BLaER1 treated with 17β-estradiol and CSF1 and Interleukin-3, amounts not matched to agents 10 nM and 100 nM (cell line): ENCODE results near the gene TPD52L1.
"Not testable (repeated sequence)": the region's sequence is repeated elsewhere in the genome, so short reads cannot be mapped to it uniquely, and the experiment has no call there.

Source experiments
- H3K27ac ChIP-seq, 11 experiments: shearing (Covaris generic); formaldehyde crosslinking; 2 replicates each; pipeline ENCODE4 v1.8.1; 2022
- H3K27me3 ChIP-seq, 11 experiments: shearing (Covaris generic); formaldehyde crosslinking; 2 replicates each; pipeline ENCODE4 v1.8.1; 2022
- H3K36me3 ChIP-seq, 11 experiments: shearing (Covaris generic); formaldehyde crosslinking; 2 replicates each; pipeline ENCODE4 v1.8.1; 2022
- H3K4me1 ChIP-seq, 10 experiments: shearing (Covaris generic); formaldehyde crosslinking; 2 replicates each; pipeline ENCODE4 v1.8.1; 2022
- H3K4me2 ChIP-seq, 11 experiments: shearing (Covaris generic); formaldehyde crosslinking; 2 replicates each; pipeline ENCODE4 v1.8.1; 2022
- H3K4me3 ChIP-seq, 10 experiments: shearing (Covaris generic); formaldehyde crosslinking; 2 replicates each; pipeline ENCODE4 v1.8.1; 2022
- H3K9ac ChIP-seq, 11 experiments: shearing (Covaris generic); formaldehyde crosslinking; 2 replicates each; pipeline ENCODE4 v1.8.1; 2022
- H3K9me3 ChIP-seq, 11 experiments: shearing (Covaris generic); formaldehyde crosslinking; replicated peaks in 1 of 11; 2 replicates each; pipeline ENCODE4 v1.8.1; 2022
- H4K20me1 ChIP-seq, 11 experiments: shearing (Covaris generic); formaldehyde crosslinking; 2 replicates each; pipeline ENCODE4 v1.8.1; 2022
- Cebpa-rat ChIP-seq, 11 experiments: shearing (Covaris generic); IDR thresholded peaks; 2 replicates each; pipeline ENCODE4 v1.8.1; 2022

TPD52L1 gene

GRCh38 chr6:125154761-125155135 is 1.2 kb downstream of the TPD52L1 start:
- Histone ChIP-seq H3K27ac (no peak overlapping the region), H3K27me3 (peaks cover 14 to 23% (median 18%) of the 10 kb centered on the region in 11 experiments), H3K4me1 (peaks cover 0 to 22% (median 3%) of the 10 kb centered on the region in 10 experiments; a peak in 10 of 20 replicates), H3K9me3 (peaks cover 19 to 26% (median 21%) of the 10 kb centered on the region in 11 experiments), H3K9ac (no peak overlapping the region), H3K4me3 (no peak overlapping the region), H3K4me2 (no peak overlapping the region), H4K20me1 (no peaks in the 10 kb centered on the region), H3K36me3 (no peaks in the 10 kb centered on the region)
- TF ChIP-seq Cebpa-rat (IDR thresholded peaks at IDR 0.05), result no peak

GRCh38 chr6:125155344-125155743 is 1.8 kb downstream of the TPD52L1 start:
- Histone ChIP-seq H3K4me2 (no peak overlapping the region), H3K36me3 (no peaks in the 10 kb centered on the region), H3K4me3 (no peak overlapping the region), H4K20me1 (no peaks in the 10 kb centered on the region), H3K4me1 (peaks cover 0 to 18% (median 3%) of the 10 kb centered on the region in 10 experiments; a peak in 10 of 20 replicates), H3K27me3 (peaks cover 14 to 23% (median 18%) of the 10 kb centered on the region in 11 experiments), H3K27ac (no peak overlapping the region), H3K9ac (no peak overlapping the region), H3K9me3 (peaks cover 23 to 32% (median 27%) of the 10 kb centered on the region in 11 experiments)
- no peak for TF ChIP-seq Cebpa-rat (IDR thresholded peaks at IDR 0.05)

- H3K9ac ChIP-seq, result no peak overlapping the region
- peaks cover 0 to 14% (median 3%) of the 10 kb centered on the region in 10 experiments; a peak in 10 of 20 replicates for H3K4me1 ChIP-seq
- H3K36me3 ChIP-seq, result no peaks in the 10 kb centered on the region
- H3K4me3 ChIP-seq, result no peak overlapping the region
- H3K27ac ChIP-seq, result no peak overlapping the region
- no peak for TF ChIP-seq Cebpa-rat (IDR thresholded peaks at IDR 0.05)
- peaks cover 23 to 32% (median 29%) of the 10 kb centered on the region in 11 experiments for H3K9me3 ChIP-seq
- peaks cover 14 to 23% (median 18%) of the 10 kb centered on the region in 11 experiments for H3K27me3 ChIP-seq
- H4K20me1 ChIP-seq, result no peaks in the 10 kb centered on the region
- no peak overlapping the region for H3K4me2 ChIP-seq
Observed at GRCh38 chr6:125156496-125156895, 2.9 kb downstream of the TPD52L1 start.

- H3K9me3 ChIP-seq, result peaks cover 23 to 32% (median 29%) of the 10 kb centered on the region in 11 experiments
- no peak overlapping the region for H3K9ac ChIP-seq
- peaks cover 14 to 23% (median 18%) of the 10 kb centered on the region in 11 experiments for H3K27me3 ChIP-seq
- H4K20me1 ChIP-seq, result no peaks in the 10 kb centered on the region
- no peak overlapping the region for H3K27ac ChIP-seq
- peaks cover 0 to 7% (median 2%) of the 10 kb centered on the region in 10 experiments; a peak in 8 of 20 replicates for H3K4me1 ChIP-seq
- no peak for TF ChIP-seq Cebpa-rat (IDR thresholded peaks at IDR 0.05)
- H3K4me3 ChIP-seq, result no peak overlapping the region
- no peaks in the 10 kb centered on the region for H3K36me3 ChIP-seq
- no peak overlapping the region; a peak in 1 of 22 replicates for H3K4me2 ChIP-seq
Observed at GRCh38 chr6:125157280-125157679, 3.7 kb downstream of the TPD52L1 start.

GRCh38 chr6:125157725-125158124 is 4.2 kb downstream of the TPD52L1 start:
- Histone ChIP-seq H3K9me3 (peaks cover 23 to 32% (median 29%) of the 10 kb centered on the region in 11 experiments), H4K20me1 (no peaks in the 10 kb centered on the region), H3K27ac (no peak overlapping the region), H3K36me3 (no peaks in the 10 kb centered on the region), H3K4me2 (no peak overlapping the region), H3K4me3 (no peak overlapping the region), H3K27me3 (peaks cover 14 to 23% (median 18%) of the 10 kb centered on the region in 11 experiments), H3K4me1 (peaks cover 0 to 7% (median 2%) of the 10 kb centered on the region in 10 experiments; a peak in 6 of 20 replicates), H3K9ac (no peak overlapping the region)
- no peak for TF ChIP-seq Cebpa-rat (IDR thresholded peaks at IDR 0.05)

GRCh38 chr6:125163339-125163738 is 9.8 kb downstream of the TPD52L1 start:
- not testable (repeated sequence) for H3K27me3 ChIP-seq, H4K20me1 ChIP-seq, H3K4me2 ChIP-seq, H3K27ac ChIP-seq, H3K36me3 ChIP-seq, H3K9ac ChIP-seq, H3K4me3 ChIP-seq
- Histone ChIP-seq H3K4me1 (peaks cover 0 to 16% (median 3%) of the 10 kb centered on the region in 10 experiments; a peak in 9 of 20 replicates), H3K9me3 (peaks cover 6 to 15% (median 10%) of the 10 kb centered on the region in 11 experiments; a peak in 18 of 22 replicates)

- H3K9me3 ChIP-seq, result peaks cover 6 to 15% (median 10%) of the 10 kb centered on the region in 11 experiments; a peak in 18 of 22 replicates
- peaks cover 0 to 16% (median 3%) of the 10 kb centered on the region in 10 experiments; a peak in 9 of 20 replicates for H3K4me1 ChIP-seq
- H3K27ac ChIP-seq, result no peak overlapping the region
- no peaks in the 10 kb centered on the region for H3K27me3 ChIP-seq
- H4K20me1 ChIP-seq, result no peaks in the 10 kb centered on the region
- no peak overlapping the region for H3K4me2 ChIP-seq
- H3K36me3 ChIP-seq, result no peaks in the 10 kb centered on the region
- H3K9ac ChIP-seq, result no peak overlapping the region
- H3K4me3 ChIP-seq, result no peak overlapping the region
- no peak for TF ChIP-seq Cebpa-rat (IDR thresholded peaks at IDR 0.05)
Observed at GRCh38 chr6:125163811-125164210, 10.2 kb downstream of the TPD52L1 start.

GRCh38 chr6:125164696-125165095 is 11.1 kb downstream of the TPD52L1 start:
- peak in 5 of 11 experiments; percentile 18 to 56 (median 46); a peak in 6 of 22 replicates for TF ChIP-seq Cebpa-rat (IDR thresholded peaks at IDR 0.05)
- peak overlapping the region in 3 of 11 experiments; percentile 2 to 53 (median 20); a peak in 1 of 22 replicates for H3K4me2 ChIP-seq
- H3K36me3 ChIP-seq, result no peaks in the 10 kb centered on the region
- no peak overlapping the region for H3K4me3 ChIP-seq
- H3K9ac ChIP-seq, result no peak overlapping the region
- H3K4me1 ChIP-seq, result peaks cover 0 to 16% (median 3%) of the 10 kb centered on the region in 10 experiments; a peak in 9 of 20 replicates
- H4K20me1 ChIP-seq, result no peaks in the 10 kb centered on the region
- H3K27ac ChIP-seq, result no peak overlapping the region
- H3K27me3 ChIP-seq, result no peaks in the 10 kb centered on the region
- H3K9me3 ChIP-seq, result peaks cover 4 to 10% (median 7%) of the 10 kb centered on the region in 11 experiments; a peak in 18 of 22 replicates

GRCh38 chr6:125165256-125165655 is 11.7 kb downstream of the TPD52L1 start:
- Histone ChIP-seq H3K27me3 (no peaks in the 10 kb centered on the region), H3K27ac (no peak overlapping the region), H3K9me3 (peaks cover 0 to 4% (median 2%) of the 10 kb centered on the region in 11 experiments; a peak in 9 of 22 replicates), H3K4me3 (no peak overlapping the region), H3K4me2 (peak overlapping the region in 4 of 11 experiments; percentile 10 to 30 (median 22); a peak in 4 of 22 replicates), H3K9ac (no peak overlapping the region), H4K20me1 (no peaks in the 10 kb centered on the region), H3K36me3 (no peaks in the 10 kb centered on the region), H3K4me1 (peaks cover 0 to 16% (median 3%) of the 10 kb centered on the region in 10 experiments; a peak in 9 of 20 replicates)
- no peak for TF ChIP-seq Cebpa-rat (IDR thresholded peaks at IDR 0.05)

- Histone ChIP-seq H3K4me2 (peak overlapping the region in 4 of 11 experiments; percentile 10 to 30 (median 22); a peak in 4 of 22 replicates), H3K9ac (no peak overlapping the region), H3K27me3 (no peaks in the 10 kb centered on the region), H3K4me3 (no peak overlapping the region), H3K9me3 (no peaks in the 10 kb centered on the region), H4K20me1 (no peaks in the 10 kb centered on the region), H3K27ac (no peak overlapping the region), H3K36me3 (no peaks in the 10 kb centered on the region), H3K4me1 (peaks cover 0 to 16% (median 3%) of the 10 kb centered on the region in 10 experiments; a peak in 9 of 20 replicates)
- no peak for TF ChIP-seq Cebpa-rat (IDR thresholded peaks at IDR 0.05)
Observed at GRCh38 chr6:125165776-125166175, 12.2 kb downstream of the TPD52L1 start.
